Glomerular visceral epithelial cell (primary cell): ENCODE measurements around the gene NOS2.
"Not testable (repeated sequence)": the region's sequence is repeated elsewhere in the genome, so short reads cannot be mapped to it uniquely, and the experiment has no call there.

Experiments
- DNase-seq: peaks from one replicate; pipeline ENCODE4 v3.0.0-alpha.2; 2016; ENCODE audit errors: extremely low spot score

The NOS2 gene

GRCh38 chr17:27788919-27789318 is 11.4 kb downstream of the NOS2 start:
- no peak for DNase-seq

- no peak for DNase-seq
Measured at GRCh38 chr17:27783440-27784350, 16.6 kb downstream of the NOS2 start.

GRCh38 chr17:27782791-27783206 is 17.5 kb downstream of the NOS2 start:
- no peak for DNase-seq

- no peak for DNase-seq
Measured at GRCh38 chr17:27780828-27781404, 19.4 kb downstream of the NOS2 start.

GRCh38 chr17:27780092-27780827 is 20.1 kb downstream of the NOS2 start:
- no peak for DNase-seq

- DNase-seq = peak; percentile 31
Measured at GRCh38 chr17:27778183-27778582, 22.1 kb downstream of the NOS2 start.

GRCh38 chr17:27776882-27777624 is 23.3 kb downstream of the NOS2 start:
- no peak for DNase-seq

- no peak for DNase-seq
Measured at GRCh38 chr17:27771586-27771985, 28.7 kb downstream of the NOS2 start.

- DNase-seq = no peak
Measured at GRCh38 chr17:27770877-27771276, 29.5 kb downstream of the NOS2 start.

GRCh38 chr17:27768858-27769410 is 31.4 kb downstream of the NOS2 start:
- no peak for DNase-seq

GRCh38 chr17:27766438-27766837 is 33.9 kb downstream of the NOS2 start:
- DNase-seq = no peak

GRCh38 chr17:27765353-27765752 is 35.0 kb downstream of the NOS2 start:
- DNase-seq = no peak

GRCh38 chr17:27764589-27764988 is 35.7 kb downstream of the NOS2 start:
- no peak for DNase-seq

- no peak for DNase-seq
Measured at GRCh38 chr17:27762527-27763305, 37.6 kb downstream of the NOS2 start.

- not testable (repeated sequence) for DNase-seq
Measured at GRCh38 chr17:27760931-27761330, 39.4 kb downstream of the NOS2 start.

GRCh38 chr17:27760069-27760885 is 40.1 kb downstream of the NOS2 start:
- peak; percentile 58 for DNase-seq

- DNase-seq = no peak
Measured at GRCh38 chr17:27759528-27759927, 40.8 kb downstream of the NOS2 start.

GRCh38 chr17:27756467-27757371 is 43.6 kb downstream of the NOS2 start:
- peak; percentile 54 for DNase-seq
